ENCODE measurements around the gene SSR1. TPM values are rescaled to one million over a fixed set of nuclear protein-coding genes. Genes with fewer than 3 reads are reported as not detected.

The SSR1 gene
- total and polyA plus RNA-seq, 2 of the 13 experiments (the other 11 are each of a cell fraction or from before 2014, with no cell fraction given): 203 to 243 TPM

DNA sequence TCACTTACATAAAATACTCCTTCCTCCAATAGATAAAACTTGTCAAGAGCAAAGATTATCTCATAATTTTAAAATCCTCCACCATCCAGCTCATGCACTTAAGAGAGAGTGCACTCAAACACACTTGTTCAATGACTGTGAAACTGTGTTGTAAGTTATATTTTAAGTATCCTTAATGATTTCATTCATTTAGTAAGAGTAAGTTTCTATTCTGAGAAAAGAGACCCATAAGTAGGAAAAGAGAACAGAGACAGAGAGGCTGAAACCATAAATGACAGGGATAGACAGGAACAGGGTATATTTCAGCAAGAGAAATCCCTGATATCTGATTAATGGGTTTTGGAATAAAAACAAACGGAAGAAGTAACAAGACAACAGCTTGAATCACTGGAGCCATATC is 8.2 kb downstream of the SSR1 start:
- TF ChIP-seq ZNF446 (CRISPR knock-in tag; IDR thresholded peaks at IDR 0.05): no peak
- no peak for TF ChIP-seq ZBTB38 (CRISPR knock-in tag; IDR thresholded peaks at IDR 0.05)
- no peak for TF ChIP-seq SP4 (CRISPR knock-in tag; IDR thresholded peaks at IDR 0.05)
- TF ChIP-seq AKAP8 (CRISPR knock-in tag; IDR thresholded peaks at IDR 0.05): no peak
- no peak for TF ChIP-seq DZIP1 (CRISPR knock-in tag; IDR thresholded peaks at IDR 0.05)
- BruUV-seq (replicated peaks): no TSS peak
- H2AFZ ChIP-seq (ENCODE audit: low read length): no peak overlapping the region
- H3K4me1 ChIP-seq (ENCODE audit: insufficient read depth, low read length): peaks cover 42% of the 10 kb centered on the region
- no peak overlapping the region for H3K9ac ChIP-seq (ENCODE audit: insufficient read depth, low read depth, low read length)
- peaks cover 26 to 89% of the 10 kb centered on the region in 2 experiments for H3K36me3 ChIP-seq (replicated peaks in 1 of 2; ENCODE audit: control insufficient read depth in 1 of 2, insufficient read depth in 2 of 2, low read length in 2 of 2)
- in situ Hi-C loops (cut with HindIII; ENCODE audit: extremely low pct_ligation_motif_present, low pct_unique_long_range_greater_than_20kb): loop anchor here (10.0 kb wide), 1 partner anchor 100 kb away; no protein-coding TSS in a partner anchor
- DNase-seq (ENCODE audit: low spot score): no peak
- CTCF ChIA-PET (ENCODE audit: low intra/inter-chr PET ratio, low total read pairs): no interaction called here
- H3K9me3 ChIP-seq (ENCODE audit: low read length): no peaks in the 10 kb centered on the region
- H3K4me2 ChIP-seq (ENCODE audit: low read depth, low read length): no peak overlapping the region
- POLR2A ChIA-PET: interaction anchor here (1.2 to 1.6 kb wide), 2 partner anchors 11 to 85 kb away, joined by 3 to 5 read pairs; partner anchors contain the start of genes CAGE1 and RIOK1
- no peaks in the 10 kb centered on the region for H3K27me3 ChIP-seq (ENCODE audit: control insufficient read depth in 1 of 2, insufficient read depth in 2 of 2, low read length in 2 of 2)
- FAIRE-seq: no peak
- peaks cover 18% of the 10 kb centered on the region for H4K20me1 ChIP-seq (ENCODE audit: insufficient read depth, low read length)
- H3K4me3 ChIP-seq (replicated peaks in 1 of 3; ENCODE audit: insufficient read depth in 1 of 3, low read depth in 2 of 3, low read length in 3 of 3): no peak overlapping the region
- no peak overlapping the region for H3K27ac ChIP-seq (ENCODE audit: extremely low read length, insufficient read depth, low read length)
- ATAC-seq: no peak
- intact Hi-C loops (cut with micrococcal nuclease; ENCODE audit: unreplicated experiment): no loop called here
- peaks cover 56% of the 10 kb centered on the region for H3K79me2 ChIP-seq (ENCODE audit: insufficient read depth, low read length)
- WGBS (ENCODE audit: low lambda C conversion rate): 98% methylated on average over 1 of the region's 1 CpG

DNA sequence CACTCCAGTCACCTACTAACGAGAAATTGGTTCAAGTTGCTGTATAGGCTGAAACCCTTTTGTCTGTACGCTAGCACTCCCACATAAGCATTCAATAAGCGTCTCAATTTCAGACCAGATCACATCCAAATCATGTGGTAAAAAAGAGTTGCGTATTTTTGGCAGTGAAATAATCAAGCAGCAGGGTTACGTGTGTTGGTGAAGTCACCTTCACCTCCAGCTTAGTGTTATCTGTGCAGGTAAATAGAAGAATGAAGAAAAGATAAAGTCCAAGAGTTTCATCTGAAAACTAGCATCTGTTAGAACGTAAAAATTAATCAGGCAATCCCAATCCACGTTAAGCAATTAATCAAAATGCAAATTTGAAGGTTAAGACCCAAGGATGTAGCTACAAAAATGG is 11.3 kb downstream of the SSR1 start:
- ATAC-seq: no peak
- Histone ChIP-seq H3K9me3 (ENCODE audit: low read length) (no peaks in the 10 kb centered on the region), H3K4me3 (replicated peaks in 1 of 3; ENCODE audit: insufficient read depth in 1 of 3, low read depth in 2 of 3, low read length in 3 of 3) (no peak overlapping the region), H3K79me2 (ENCODE audit: insufficient read depth, low read length) (peaks cover 25% of the 10 kb centered on the region), H3K36me3 (replicated peaks in 1 of 2; ENCODE audit: control insufficient read depth in 1 of 2, insufficient read depth in 2 of 2, low read length in 2 of 2) (peaks cover 26 to 89% of the 10 kb centered on the region in 2 experiments), H3K27ac (ENCODE audit: extremely low read length, insufficient read depth, low read length) (no peak overlapping the region), H3K9ac (ENCODE audit: insufficient read depth, low read depth, low read length) (no peak overlapping the region), H2AFZ (ENCODE audit: low read length) (no peak overlapping the region), H4K20me1 (ENCODE audit: insufficient read depth, low read length) (peaks cover 12% of the 10 kb centered on the region; the same call in 1 of the 2 replicates), H3K27me3 (ENCODE audit: control insufficient read depth in 1 of 2, insufficient read depth in 2 of 2, low read length in 2 of 2) (no peaks in the 10 kb centered on the region), H3K4me1 (ENCODE audit: insufficient read depth, low read length) (peaks cover 11% of the 10 kb centered on the region; the same call in 1 of the 2 replicates), H3K4me2 (ENCODE audit: low read depth, low read length) (no peak overlapping the region)
- WGBS (ENCODE audit: low lambda C conversion rate): 85% methylated on average over 7 of the region's 7 CpGs
- in situ Hi-C loops (cut with HindIII; ENCODE audit: extremely low pct_ligation_motif_present, low pct_unique_long_range_greater_than_20kb) (loop anchor here (10.0 kb wide), 1 partner anchor 103 kb away; no protein-coding TSS in a partner anchor), intact Hi-C loops (cut with micrococcal nuclease; ENCODE audit: unreplicated experiment) (no loop called here)
- DNase-seq (ENCODE audit: low spot score): no peak
- CTCF ChIA-PET (ENCODE audit: low intra/inter-chr PET ratio, low total read pairs): no interaction called here
- POLR2A ChIA-PET: no interaction called here
- FAIRE-seq: no peak
- no TSS peak for BruUV-seq (replicated peaks)
- TF ChIP-seq ZNF672 (CRISPR knock-in tag; IDR thresholded peaks at IDR 0.05) (no peak), RAD51 (IDR thresholded peaks at IDR 0.05; ENCODE audit: borderline replicate concordance) (no peak), POLR2AphosphoS5 (IDR thresholded peaks at IDR 0.05; ENCODE audit: low read depth, low read length) (0 out of 2 replicates have a peak, but pooled peaks have one; percentile 13), ZNF142 (CRISPR knock-in tag; IDR thresholded peaks at IDR 0.05) (no peak), ZFP36L2 (CRISPR knock-in tag; IDR thresholded peaks at IDR 0.05) (no peak), POLR2A (IDR thresholded peaks at IDR 0.05; ENCODE audit: insufficient read depth in 1 of 2, low read depth in 2 of 2, low read length in 2 of 2) (peak in 1 of 2 experiments; percentile 38; a peak in 1 of 4 replicates), FOXA3 (CRISPR knock-in tag; IDR thresholded peaks at IDR 0.05) (no peak)
